GM12875 (cell line): Measurements from ENCODE around the gene KCNQ2.

Source experiments
- H3K4me3 ChIP-seq: one replicate; pipeline ENCODE4 v1.5.1; 2011; ENCODE audit warnings: low read depth, low read length, control low read depth
- CTCF ChIP-seq: IDR thresholded peaks from 2 replicates; pipeline ENCODE4 v1.5.1; 2011; ENCODE audit warnings: low read depth, mild to moderate bottlenecking, control low read depth, inconsistent platforms, low read length, moderate library complexity, borderline replicate concordance; ENCODE audit not compliant: insufficient read depth

KCNQ2 gene

DNA sequence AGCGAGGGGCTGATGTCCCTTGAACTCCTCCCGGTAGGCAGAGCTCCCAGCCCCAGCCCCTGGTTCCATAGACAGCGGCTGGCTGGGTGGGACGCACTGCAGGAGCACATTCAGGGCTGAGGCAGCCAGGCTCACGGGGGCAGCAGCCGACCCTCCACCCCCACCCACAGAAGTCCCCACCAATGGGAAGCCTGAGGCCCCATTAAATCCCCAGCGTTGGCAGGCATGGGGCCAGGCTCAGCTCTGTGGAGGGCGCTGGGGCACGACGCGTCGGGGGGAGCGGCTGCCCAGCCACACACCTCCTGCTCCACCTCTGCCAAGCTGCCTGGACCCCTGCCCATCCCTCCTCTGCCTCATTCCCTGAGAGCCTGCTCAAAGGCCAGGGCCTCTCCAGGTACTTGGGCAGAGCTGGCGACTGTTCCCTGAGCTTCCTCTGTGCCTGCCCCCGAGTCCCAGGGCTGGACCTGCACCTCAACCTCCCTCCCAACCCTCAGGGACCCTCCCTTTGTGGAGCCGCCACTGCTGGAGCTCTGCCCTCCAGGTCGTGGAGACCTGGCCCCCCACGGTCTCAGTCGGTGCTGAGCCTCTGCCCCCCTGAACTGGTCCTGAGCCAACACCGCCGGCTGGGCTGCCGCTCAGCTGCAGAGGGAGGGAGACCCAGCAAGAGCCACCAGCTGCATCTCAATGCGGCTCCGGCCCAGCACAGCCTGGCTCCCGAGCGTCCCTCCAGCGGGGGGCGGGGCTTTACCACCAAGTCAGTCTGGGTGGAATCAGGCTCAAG lies 120.5 kb downstream of the KCNQ2 start:
- H3K4me3 ChIP-seq, result no peak overlapping the region
- no peak for TF ChIP-seq CTCF

DNA sequence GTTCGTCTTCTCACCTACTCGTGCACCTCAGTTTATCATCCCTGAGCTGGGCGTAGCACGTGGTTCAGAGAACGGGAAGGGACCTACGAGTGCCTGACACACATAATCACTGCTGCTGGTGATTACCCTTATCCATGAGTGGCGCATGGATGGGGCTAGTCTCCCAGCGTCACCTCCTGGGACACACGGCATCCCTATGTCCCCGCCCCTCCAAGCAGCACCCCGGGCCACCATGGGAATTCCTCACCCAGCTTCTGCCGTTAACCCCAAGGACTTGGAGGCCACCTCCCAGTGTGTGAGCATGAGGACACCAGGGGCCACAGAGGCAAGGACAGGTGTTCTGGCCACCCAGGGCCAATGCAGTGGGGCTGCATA lies 121.1 kb downstream of the KCNQ2 start:
- H3K4me3 ChIP-seq, result no peak overlapping the region
- TF ChIP-seq CTCF, result no peak

GRCh38 chr20:63350597-63351325 lies 121.7 kb downstream of the KCNQ2 start:
- no peak overlapping the region for H3K4me3 ChIP-seq
- TF ChIP-seq CTCF, result no peak
